Activated CD8-positive, alpha-beta T cell treated with anti-CD3 and anti-CD28 coated beads, Interleukin-2, amount 10 ng/mL, durations not matched to agents 7 days and 5 days (primary cell): ENCODE results near the gene ECM1. TPM values are rescaled to one million over a fixed set of nuclear protein-coding genes. Genes with fewer than 3 reads are reported as not detected.

Experiments used
- ATAC-seq: fragments of 150-1000 bp; cut with Tn5 transposase; one replicate; pipeline ENCODE4 v1.10.0; 2021; ENCODE audit warnings: moderate library complexity
- CTCF ChIA-PET: fragments of 350-600 bp; sonication (Branson Sonifier 250); formaldehyde crosslinking; loops from one replicate; lab custom pipeline; 2021; ENCODE audit warnings: antibody characterized with exemption; lab: Charles Lee
- POLR2A ChIA-PET: fragments of 350-600 bp; sonication (Branson Sonifier 250); formaldehyde crosslinking; loops from one replicate; lab custom pipeline; 2021; ENCODE audit warnings: antibody characterized with exemption; lab: Charles Lee
- DNase-seq: peaks from one replicate; pipeline ENCODE4 v3.0.0-alpha.2; 2020
- H3K27ac Mint-ChIP-seq: one replicate; pipeline ENCODE4 v1.8.0; 2021; ENCODE audit warnings: mild to moderate bottlenecking, mixed read lengths
- H3K27me3 Mint-ChIP-seq: one replicate; pipeline ENCODE4 v1.8.0; 2021; ENCODE audit warnings: low read depth, mixed read lengths
- H3K36me3 Mint-ChIP-seq: one replicate; pipeline ENCODE4 v1.8.0; 2021; ENCODE audit warnings: low read depth, mixed read lengths
- H3K4me1 Mint-ChIP-seq: one replicate; pipeline ENCODE4 v1.8.0; 2021; ENCODE audit warnings: low read depth, mixed read lengths
- H3K4me3 Mint-ChIP-seq: one replicate; pipeline ENCODE4 v1.8.0; 2021; ENCODE audit warnings: mild to moderate bottlenecking, mixed read lengths
- H3K9me3 Mint-ChIP-seq: one replicate; pipeline ENCODE4 v1.8.0; 2022; ENCODE audit warnings: mixed read lengths; ENCODE audit not compliant: insufficient read depth
- total RNA-seq, 2 experiments: library from RNA; stranded (reverse); gene quantifications; one replicate each; pipeline ENCODE4 v1.2.3, GENCODE V29; 2021

ECM1 gene
- total RNA-seq, 2 experiments from 2014 or later, result 0.71 to 0.78 TPM

GRCh38 chr1:150546294-150546937, 38.5 kb downstream of the ECM1 start:
- no peaks in the 10 kb centered on the region for H3K36me3 Mint-ChIP-seq
- ChIA-PET POLR2A (no interaction called here), CTCF (interaction anchor here (0.8 to 5.9 kb wide), 4 partner anchors 14 to 290 kb away, joined by 4 to 36 read pairs (median 4); no protein-coding TSS in a partner anchor)
- H3K9me3 Mint-ChIP-seq, result no peaks in the 10 kb centered on the region
- DNase-seq, result no peak
- peaks cover 29% of the 10 kb centered on the region for H3K27me3 Mint-ChIP-seq
- ATAC-seq, result no peak
- H3K4me1 Mint-ChIP-seq, result peaks cover 19% of the 10 kb centered on the region
- no peak overlapping the region for H3K4me3 Mint-ChIP-seq
- H3K27ac Mint-ChIP-seq, result no peak overlapping the region

DNA sequence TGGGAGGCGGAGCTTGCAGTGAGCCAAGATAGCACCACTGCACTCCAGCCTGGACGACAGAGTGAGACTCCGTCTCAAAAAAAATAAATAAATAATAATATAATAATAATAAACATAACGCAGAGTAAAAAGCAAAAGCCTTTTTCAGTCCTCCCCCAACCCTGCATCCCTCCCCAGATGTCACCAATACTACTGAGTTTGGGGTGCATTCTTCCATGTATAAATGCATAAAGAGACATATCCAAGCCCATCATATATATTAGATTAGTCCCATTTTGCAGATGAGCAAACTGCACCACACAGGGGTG, 40.4 kb downstream of the ECM1 start:
- H3K4me1 Mint-ChIP-seq, result peaks cover 36% of the 10 kb centered on the region
- no peaks in the 10 kb centered on the region for H3K36me3 Mint-ChIP-seq
- CTCF ChIA-PET, result interaction anchor here (0.7 to 5.9 kb wide), 6 partner anchors 13 to 72 kb away, joined by 3 to 36 read pairs (median 4); partner anchors contain the start of gene TARS2
- H3K9me3 Mint-ChIP-seq, result no peaks in the 10 kb centered on the region
- no peak for ATAC-seq
- DNase-seq, result no peak
- H3K4me3 Mint-ChIP-seq, result peak overlapping the region; percentile 69
- no peak overlapping the region for H3K27ac Mint-ChIP-seq
- POLR2A ChIA-PET, result interaction anchor here (1.0 kb wide), 3 partner anchors 12 to 23 kb away, joined by 3 to 6 read pairs (median 4); no protein-coding TSS in a partner anchor
- peaks cover 29% of the 10 kb centered on the region for H3K27me3 Mint-ChIP-seq

- H3K4me1 Mint-ChIP-seq, result peaks cover 36% of the 10 kb centered on the region
- no peak within 1 kb of the TSS for H3K27ac Mint-ChIP-seq
- H3K27me3 Mint-ChIP-seq, result peaks cover 25% of the 10 kb centered on the region
- ChIA-PET POLR2A (interaction anchor here (0.6 to 1.0 kb wide), 4 partner anchors 11 to 311 kb away, joined by 3 to 6 read pairs (median 4); no protein-coding TSS in a partner anchor), CTCF (interaction anchor here (0.7 to 5.9 kb wide), 6 partner anchors 12 to 71 kb away, joined by 3 to 36 read pairs (median 4); partner anchors contain the start of gene TARS2)
- H3K9me3 Mint-ChIP-seq, result no peaks in the 10 kb centered on the region
- no peaks in the 10 kb centered on the region for H3K36me3 Mint-ChIP-seq
- ATAC-seq, result peak; percentile 88
- DNase-seq, result peak; percentile 51
- peak within 1 kb of the TSS; percentile 73 for H3K4me3 Mint-ChIP-seq
These were observed 41.0 kb downstream of the ECM1 start, which contains the start of gene ADAMTSL4 for GRCh38 chr1:150548632-150549495. Gene ADAMTSL4 (plus strand): TSS chr1:150549408. CDS start chr1:150552289, 2,881 bp downstream.

GRCh38 chr1:150549496-150550221, 41.8 kb downstream of the ECM1 start:
- Mint-ChIP-seq H3K4me1 (peaks cover 36% of the 10 kb centered on the region), H3K27ac (no peak overlapping the region), H3K36me3 (no peaks in the 10 kb centered on the region), H3K4me3 (peak overlapping the region; percentile 73), H3K27me3 (peaks cover 25% of the 10 kb centered on the region), H3K9me3 (no peaks in the 10 kb centered on the region)
- ATAC-seq, result no peak
- DNase-seq, result no peak
- ChIA-PET POLR2A (interaction anchor here (0.6 kb wide), 1 partner anchor 312 kb away, joined by 3 read pairs; no protein-coding TSS in a partner anchor), CTCF (interaction anchor here (1.1 to 2.1 kb wide), 3 partner anchors 10 to 70 kb away, joined by 3 to 7 read pairs (median 4); no protein-coding TSS in a partner anchor)

DNA sequence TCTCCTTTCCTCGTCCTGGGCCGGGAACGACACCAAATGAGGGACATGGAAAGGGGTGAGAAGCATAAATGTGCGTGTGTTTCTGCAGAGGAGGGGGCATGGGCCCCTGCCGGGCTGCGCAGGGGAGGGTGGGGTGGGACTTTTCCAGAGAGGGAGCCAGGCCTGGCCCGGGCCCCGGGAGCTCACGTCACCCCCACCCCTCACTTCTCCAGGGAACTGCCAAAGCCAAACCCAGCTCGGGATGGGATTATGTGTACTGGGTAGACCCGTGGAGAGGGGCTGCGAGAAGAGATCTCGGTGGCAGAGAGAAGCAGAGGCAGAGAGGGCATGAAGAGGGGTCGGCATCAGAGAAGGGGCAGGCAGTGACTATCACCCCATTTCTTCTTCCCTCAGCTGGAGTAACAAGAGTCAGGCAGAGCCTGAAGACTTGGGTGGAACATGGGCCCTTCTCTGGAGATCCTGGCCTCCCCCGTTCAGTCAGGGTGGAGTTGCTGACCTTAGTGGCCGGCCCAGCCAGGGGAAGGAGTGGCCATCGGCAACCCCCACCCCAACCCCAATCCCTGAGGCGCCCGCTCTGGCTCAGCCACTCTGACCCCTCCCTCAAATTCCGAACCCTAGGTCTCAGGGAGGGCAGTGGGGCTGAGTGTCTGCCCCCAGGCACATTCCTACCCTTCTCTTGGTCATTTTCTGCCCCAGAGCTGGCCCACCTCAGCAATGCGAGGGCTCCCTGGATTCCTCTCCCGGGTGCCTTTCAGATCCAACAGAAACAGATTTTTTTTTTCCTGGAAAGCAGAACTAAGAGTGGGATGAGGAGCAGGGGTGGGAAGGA, 42.5 kb downstream of the ECM1 start:
- ATAC-seq (no peak), DNase-seq (no peak)
- Mint-ChIP-seq H3K4me3 (peak overlapping the region; percentile 73), H3K4me1 (peaks cover 36% of the 10 kb centered on the region), H3K36me3 (no peaks in the 10 kb centered on the region), H3K27ac (no peak overlapping the region), H3K9me3 (no peaks in the 10 kb centered on the region), H3K27me3 (peaks cover 23% of the 10 kb centered on the region)
- ChIA-PET POLR2A (interaction anchor here (0.7 to 1.6 kb wide), 2 partner anchors 79 to 426 kb away, joined by 4 to 5 read pairs; partner anchors contain the start of gene ENSA), CTCF (interaction anchor here (1.1 to 2.7 kb wide), 4 partner anchors 9 to 295 kb away, joined by 3 to 37 read pairs (median 7); no protein-coding TSS in a partner anchor)

GRCh38 chr1:150551051-150551783, 43.3 kb downstream of the ECM1 start:
- Mint-ChIP-seq H3K36me3 (no peaks in the 10 kb centered on the region), H3K9me3 (no peaks in the 10 kb centered on the region), H3K4me3 (no peak overlapping the region), H3K27ac (no peak overlapping the region), H3K27me3 (peaks cover 21% of the 10 kb centered on the region), H3K4me1 (peaks cover 36% of the 10 kb centered on the region)
- ChIA-PET CTCF (interaction anchor here (1.9 to 2.7 kb wide), 3 partner anchors 9 to 296 kb away, joined by 7 to 37 read pairs (median 7); no protein-coding TSS in a partner anchor), POLR2A (interaction anchor here (0.7 to 1.6 kb wide), 5 partner anchors 11 to 425 kb away, joined by 4 to 6 read pairs (median 5); partner anchors contain the start of genes ENSA and MCL1)
- ATAC-seq (peak; percentile 11), DNase-seq (no peak)

- POLR2A ChIA-PET, result interaction anchor here (0.6 to 1.6 kb wide), 6 partner anchors 8 to 486 kb away, joined by 3 to 6 read pairs (median 5); partner anchors contain the start of genes ENSA and MCL1
- CTCF ChIA-PET, result interaction anchor here (1.9 to 2.7 kb wide), 3 partner anchors 9 to 296 kb away, joined by 7 to 37 read pairs (median 7); no protein-coding TSS in a partner anchor
- Mint-ChIP-seq H3K27me3 (peaks cover 17% of the 10 kb centered on the region), H3K4me1 (peaks cover 36% of the 10 kb centered on the region), H3K27ac (no peak overlapping the region), H3K36me3 (no peaks in the 10 kb centered on the region), H3K9me3 (no peaks in the 10 kb centered on the region), H3K4me3 (no peak overlapping the region)
- ATAC-seq (no peak), DNase-seq (no peak)
These were observed 43.8 kb downstream of the ECM1 start for GRCh38 chr1:150551784-150552127.

DNA sequence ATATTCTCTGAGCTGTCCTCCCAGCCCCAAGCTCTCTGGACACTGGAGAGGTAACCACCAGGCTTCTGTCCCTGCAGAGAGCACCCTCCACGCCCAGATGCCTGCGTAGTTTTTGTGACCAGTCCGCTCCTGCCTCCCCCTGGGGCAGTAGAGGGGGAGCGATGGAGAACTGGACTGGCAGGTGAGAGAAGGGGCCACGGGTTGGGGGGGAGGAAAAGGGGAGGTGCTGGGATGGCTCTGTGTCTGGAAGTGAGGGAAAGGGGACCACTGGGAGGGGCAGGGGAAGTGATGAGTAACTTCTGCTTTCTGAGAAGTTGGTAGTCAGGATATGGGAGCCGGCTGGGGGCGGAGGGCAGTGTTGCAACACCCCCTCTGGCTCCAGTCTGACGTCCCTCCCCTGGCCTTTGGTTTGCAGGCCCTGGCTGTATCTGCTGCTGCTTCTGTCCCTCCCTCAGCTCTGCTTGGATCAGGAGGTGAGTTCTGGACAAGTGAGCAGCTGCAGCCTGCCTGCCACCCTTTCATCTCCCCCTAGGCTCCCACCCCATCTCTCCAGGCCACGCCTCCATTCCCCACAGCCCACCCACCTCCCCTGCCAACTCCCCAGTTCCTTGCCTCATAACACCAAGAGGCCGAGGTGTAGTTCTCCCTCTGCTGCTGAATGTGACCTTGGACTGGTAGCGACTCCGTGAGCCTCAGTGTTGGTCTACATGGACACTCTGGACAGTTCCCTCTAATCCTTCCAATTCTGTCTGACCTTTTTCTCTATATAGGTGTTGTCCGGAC, 44.4 kb downstream of the ECM1 start:
- no peaks in the 10 kb centered on the region for H3K36me3 Mint-ChIP-seq
- POLR2A ChIA-PET, result interaction anchor here (0.6 to 1.6 kb wide), 7 partner anchors 8 to 487 kb away, joined by 3 to 6 read pairs (median 5); partner anchors contain the start of genes ENSA and MCL1
- no peak overlapping the region for H3K4me3 Mint-ChIP-seq
- H3K27ac Mint-ChIP-seq, result peak overlapping the region; percentile 25
- DNase-seq, result no peak
- no peak for ATAC-seq
- CTCF ChIA-PET, result interaction anchor here (1.9 to 2.7 kb wide), 2 partner anchors 8 to 297 kb away, joined by 7 to 37 read pairs; no protein-coding TSS in a partner anchor
- H3K27me3 Mint-ChIP-seq, result peaks cover 17% of the 10 kb centered on the region
- no peaks in the 10 kb centered on the region for H3K9me3 Mint-ChIP-seq
- H3K4me1 Mint-ChIP-seq, result peaks cover 36% of the 10 kb centered on the region

DNA sequence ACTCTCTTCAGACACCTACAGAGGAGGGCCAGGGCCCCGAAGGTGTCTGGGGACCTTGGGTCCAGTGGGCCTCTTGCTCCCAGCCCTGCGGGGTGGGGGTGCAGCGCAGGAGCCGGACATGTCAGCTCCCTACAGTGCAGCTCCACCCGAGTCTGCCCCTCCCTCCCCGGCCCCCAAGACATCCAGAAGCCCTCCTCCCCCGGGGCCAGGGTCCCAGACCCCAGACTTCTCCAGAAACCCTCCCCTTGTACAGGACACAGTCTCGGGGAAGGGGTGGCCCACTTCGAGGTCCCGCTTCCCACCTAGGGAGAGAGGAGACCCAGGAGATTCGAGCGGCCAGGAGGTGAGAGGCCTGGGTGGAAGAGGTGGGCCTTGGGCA, 45.0 kb downstream of the ECM1 start:
- CTCF ChIA-PET, result interaction anchor here (2.7 kb wide), 1 partner anchor 297 kb away, joined by 7 read pairs; no protein-coding TSS in a partner anchor

More for the DNA sequence above, 45.0 kb downstream of the ECM1 start:
- POLR2A ChIA-PET, result interaction anchor here (0.8 to 1.3 kb wide), 3 partner anchors 7 to 26 kb away, joined by 3 to 5 read pairs (median 4); no protein-coding TSS in a partner anchor
- H3K4me1 Mint-ChIP-seq, result peaks cover 36% of the 10 kb centered on the region
- H3K9me3 Mint-ChIP-seq, result no peaks in the 10 kb centered on the region
- no peak for DNase-seq
- no peak overlapping the region for H3K4me3 Mint-ChIP-seq
- peaks cover 17% of the 10 kb centered on the region for H3K27me3 Mint-ChIP-seq
- H3K36me3 Mint-ChIP-seq, result no peaks in the 10 kb centered on the region
- peak overlapping the region; percentile 25 for H3K27ac Mint-ChIP-seq
- no peak for ATAC-seq
